Measurements from ENCODE around the gene SLC17A1. TPM values are rescaled to one million over a fixed set of nuclear protein-coding genes. Genes with fewer than 3 reads are reported as not detected.

The SLC17A1 gene
- total and polyA plus RNA-seq, 2 of the 13 experiments (the other 11 are each of a cell fraction or from before 2014, with no cell fraction given), result 0.09 to 2.1 TPM

- Histone ChIP-seq H4K20me1 (ENCODE audit: insufficient read depth, low read length) (no peaks in the 10 kb centered on the region), H3K4me1 (ENCODE audit: insufficient read depth, low read length) (peaks cover 37% of the 10 kb centered on the region), H3K27me3 (ENCODE audit: control insufficient read depth in 1 of 2, insufficient read depth in 2 of 2, low read length in 2 of 2) (no peaks in the 10 kb centered on the region), H3K4me2 (ENCODE audit: low read depth, low read length) (peak overlapping the region; percentile 31; the same call in 1 of the 2 replicates), H3K9ac (ENCODE audit: insufficient read depth, low read depth, low read length) (no peak overlapping the region), H3K4me3 (replicated peaks in 1 of 3; ENCODE audit: insufficient read depth in 1 of 3, low read depth in 2 of 3, low read length in 3 of 3) (no peak overlapping the region), H2AFZ (ENCODE audit: low read length) (no peak overlapping the region), H3K9me3 (ENCODE audit: low read length) (no peaks in the 10 kb centered on the region), H3K36me3 (replicated peaks in 1 of 2; ENCODE audit: control insufficient read depth in 1 of 2, insufficient read depth in 2 of 2, low read length in 2 of 2) (no peaks in the 10 kb centered on the region), H3K79me2 (ENCODE audit: insufficient read depth, low read length) (no peaks in the 10 kb centered on the region), H3K27ac (ENCODE audit: extremely low read length, insufficient read depth, low read length) (no peak overlapping the region)
- peak; percentile 24 for DNase-seq (ENCODE audit: low spot score)
- CTCF ChIA-PET (ENCODE audit: low intra/inter-chr PET ratio, low total read pairs), result no interaction called here
- WGBS (ENCODE audit: low lambda C conversion rate), result 1% methylated on average over 3 of the region's 3 CpGs
- in situ Hi-C loops (cut with HindIII; ENCODE audit: extremely low pct_ligation_motif_present, low pct_unique_long_range_greater_than_20kb), result loop anchor here (25.0 kb wide), 1 partner anchor 613 kb away; no protein-coding TSS in a partner anchor
- ATAC-seq, result peak; percentile 23; the same call in 1 of the 3 replicates
- POLR2A ChIA-PET, result interaction anchor here (1.2 kb wide), 1 partner anchor 24 kb away, joined by 4 read pairs; no protein-coding TSS in a partner anchor
- no TSS peak for BruUV-seq (replicated peaks)
- FAIRE-seq, result peak; percentile 62
- intact Hi-C loops (cut with micrococcal nuclease; ENCODE audit: unreplicated experiment), result no loop called here
- TF ChIP-seq HNF4A (CRISPR knock-in tag; IDR thresholded peaks at IDR 0.05) (no peak), RNF2 (conservative IDR thresholded peaks at IDR 0.05; ENCODE audit: low read depth) (no peak), ZNF468 (CRISPR knock-in tag; IDR thresholded peaks at IDR 0.05) (no peak), TAF1 (CRISPR knock-in tag; IDR thresholded peaks at IDR 0.05) (no peak), REPIN1 (CRISPR knock-in tag; IDR thresholded peaks at IDR 0.05; ENCODE audit: borderline replicate concordance, low read depth) (no peak), HOXA3 (CRISPR knock-in tag; IDR thresholded peaks at IDR 0.05) (no peak), ZNF878 (CRISPR knock-in tag; IDR thresholded peaks at IDR 0.05) (no peak), KLF16 (CRISPR knock-in tag; IDR thresholded peaks at IDR 0.05) (no peak), KMT2B (CRISPR knock-in tag; IDR thresholded peaks at IDR 0.05) (no peak), CCAR2 (optimal IDR thresholded peaks at IDR 0.05; ENCODE audit: low read depth, low read length) (no peak), SRY (CRISPR knock-in tag; IDR thresholded peaks at IDR 0.05) (no peak), PAXIP1 (CRISPR knock-in tag; conservative IDR thresholded peaks at IDR 0.05) (0 out of 2 replicates have a peak, but pooled peaks have one; percentile 21), HINFP (CRISPR knock-in tag; IDR thresholded peaks at IDR 0.05; ENCODE audit: low read depth) (no peak), ZMYM4 (CRISPR knock-in tag; IDR thresholded peaks at IDR 0.05) (no peak), EZH2 (conservative IDR thresholded peaks at IDR 0.05; ENCODE audit: low read depth, low read length) (no peak), SP140L (CRISPR knock-in tag; IDR thresholded peaks at IDR 0.05; ENCODE audit: borderline replicate concordance) (no peak), TOPORS (CRISPR knock-in tag; IDR thresholded peaks at IDR 0.05) (no peak), THAP11 (CRISPR knock-in tag; IDR thresholded peaks at IDR 0.05) (no peak), GMEB2 (CRISPR knock-in tag; IDR thresholded peaks at IDR 0.05; ENCODE audit: low read depth) (no peak), RBM39 (IDR thresholded peaks at IDR 0.05; ENCODE audit: low read depth, low read length, poor library complexity, severe bottlenecking) (no peak)
Measured at GRCh38 chr6:25875563-25875905, 43.7 kb upstream of the SLC17A1 start.

Data from HepG2 (cell line).